Measurements from ENCODE around the gene SLC25A43. TPM values are rescaled to one million over a fixed set of nuclear protein-coding genes. Genes with fewer than 3 reads are reported as not detected.

Gene SLC25A43
- total RNA-seq, 1 experiment from 2014 or later = 4.5 TPM

DNA sequence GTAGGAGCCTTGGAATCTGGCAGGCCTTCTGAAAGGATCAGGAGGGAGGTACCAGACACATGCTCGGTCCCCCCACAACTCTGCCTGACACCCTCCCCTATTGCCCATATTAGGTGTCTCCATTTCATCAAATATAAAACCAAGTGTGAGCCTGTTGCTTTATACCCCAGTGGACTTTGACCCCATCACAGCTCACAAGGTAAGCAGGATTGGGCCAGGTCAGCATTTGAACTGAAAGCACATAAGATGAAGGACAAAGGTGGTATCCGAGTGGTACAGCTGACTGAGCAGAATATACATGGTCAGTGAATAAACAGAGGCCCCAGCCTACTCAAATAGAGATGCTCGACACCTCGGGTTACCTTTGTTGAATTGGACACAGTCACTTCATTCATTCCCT lies 20.0 kb downstream of the SLC25A43 start (continued):
- no peak for TF ChIP-seq GTF2I (CRISPR knock-in tag; conservative IDR thresholded peaks at IDR 0.05)
- no peak for TF ChIP-seq KAT7 (CRISPR knock-in tag; IDR thresholded peaks at IDR 0.05; ENCODE audit: borderline replicate concordance)
- no peak for TF ChIP-seq RORB (CRISPR knock-in tag; IDR thresholded peaks at IDR 0.05)
- no peak for TF ChIP-seq ZNF671 (CRISPR knock-in tag; IDR thresholded peaks at IDR 0.05)
- TF ChIP-seq FOXP1 (CRISPR knock-in tag; IDR thresholded peaks at IDR 0.05; ENCODE audit: borderline replicate concordance) = no peak
- no peak for TF ChIP-seq ZNF317 (CRISPR knock-in tag; IDR thresholded peaks at IDR 0.05; ENCODE audit: borderline replicate concordance, low read depth)
- TF ChIP-seq ZNF121 (CRISPR knock-in tag; IDR thresholded peaks at IDR 0.05) = no peak
- TF ChIP-seq, protein P1, sequence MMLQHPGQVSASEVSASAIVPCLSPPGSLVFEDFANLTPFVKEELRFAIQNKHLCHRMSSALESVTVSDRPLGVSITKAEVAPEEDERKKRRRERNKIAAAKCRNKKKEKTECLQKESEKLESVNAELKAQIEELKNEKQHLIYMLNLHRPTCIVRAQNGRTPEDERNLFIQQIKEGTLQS (CRISPR knock-in tag; conservative IDR thresholded peaks at IDR 0.05) = no peak
- TF ChIP-seq MYBL2 (CRISPR knock-in tag; IDR thresholded peaks at IDR 0.05) = no peak
- TF ChIP-seq, protein P2, sequence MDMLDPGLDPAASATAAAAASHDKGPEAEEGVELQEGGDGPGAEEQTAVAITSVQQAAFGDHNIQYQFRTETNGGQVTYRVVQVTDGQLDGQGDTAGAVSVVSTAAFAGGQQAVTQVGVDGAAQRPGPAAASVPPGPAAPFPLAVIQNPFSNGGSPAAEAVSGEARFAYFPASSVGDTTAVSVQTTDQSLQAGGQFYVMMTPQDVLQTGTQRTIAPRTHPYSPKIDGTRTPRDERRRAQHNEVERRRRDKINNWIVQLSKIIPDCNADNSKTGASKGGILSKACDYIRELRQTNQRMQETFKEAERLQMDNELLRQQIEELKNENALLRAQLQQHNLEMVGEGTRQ (CRISPR knock-in tag; IDR thresholded peaks at IDR 0.05) = no peak
- TF ChIP-seq OVOL2 (CRISPR knock-in tag; IDR thresholded peaks at IDR 0.05; ENCODE audit: borderline replicate concordance) = no peak

- ATAC-seq = no peak
- Mint-ChIP-seq H3K27me3 (ENCODE audit: low read depth) (no peaks in the 10 kb centered on the region), H3K27ac (no peak overlapping the region), H3K36me3 (no peaks in the 10 kb centered on the region), H3K4me3 (no peak overlapping the region), H3K9me3 (no peaks in the 10 kb centered on the region), H3K4me1 (peaks cover 20% of the 10 kb centered on the region)
- TF ChIP-seq NR3C1 (CRISPR knock-in tag; conservative IDR thresholded peaks at IDR 0.05; ENCODE audit: low read depth) = no peak
- no peak for DNase-seq (ENCODE audit: low spot score)
- ChIA-PET POLR2A (no interaction called here), CTCF (no interaction called here)
Observed at GRCh38 chrX:119419898-119420297, 20.8 kb downstream of the SLC25A43 start.

- Mint-ChIP-seq H3K27me3 (ENCODE audit: low read depth) (no peaks in the 10 kb centered on the region), H3K4me1 (peaks cover 22% of the 10 kb centered on the region), H3K4me3 (no peak overlapping the region), H3K27ac (no peak overlapping the region), H3K36me3 (no peaks in the 10 kb centered on the region), H3K9me3 (no peaks in the 10 kb centered on the region)
- ChIA-PET CTCF (interaction anchor here (0.6 to 1.5 kb wide), 2 partner anchors 61 to 154 kb away, joined by 3 to 4 read pairs; no protein-coding TSS in a partner anchor), POLR2A (no interaction called here)
- TF ChIP-seq GABPB1 (CRISPR knock-in tag; IDR thresholded peaks at IDR 0.05) (no peak), ZNF281 (CRISPR knock-in tag; IDR thresholded peaks at IDR 0.05) (no peak), CREB1 (CRISPR knock-in tag; IDR thresholded peaks at IDR 0.05) (no peak), E2F4 (CRISPR knock-in tag; IDR thresholded peaks at IDR 0.05; ENCODE audit: borderline replicate concordance, low read depth) (no peak), ERG (CRISPR knock-in tag; IDR thresholded peaks at IDR 0.05) (no peak), PREB (CRISPR knock-in tag; IDR thresholded peaks at IDR 0.05; ENCODE audit: borderline replicate concordance) (no peak)
- DNase-seq (ENCODE audit: low spot score) = no peak
- no peak for ATAC-seq
Observed at GRCh38 chrX:119421016-119421705, 22.0 kb downstream of the SLC25A43 start.

Measured in WTC11 (cell line).